Lung (tissue), 12 donors: ENCODE measurements around the gene APOBEC3B. TPM values are rescaled to one million over a fixed set of nuclear protein-coding genes. Genes with fewer than 3 reads are reported as not detected.

Source experiments
- ATAC-seq: fragments of 200-7000 bp; cut with Tn5 transposase; one replicate; pipeline ENCODE4 v1.9.1; 2020; ENCODE audit warnings: moderate number of reproducible peaks; ENCODE audit not compliant: insufficient read depth, low FRiP score
- DNase-seq, 3 donors: peaks; one replicate each; pipeline ENCODE4 v3.0.0-alpha.2; 2013 to 2017
- H3K27ac ChIP-seq, 2 donors: one replicate each; pipeline ENCODE4 v1.5.1; 2013; ENCODE audit warnings: mild to moderate bottlenecking in 2 of 2, moderate library complexity in 2 of 2, control low read depth in 1 of 2, inconsistent platforms in 1 of 2, low read depth in 1 of 2, low read length in 1 of 2
- H3K27me3 ChIP-seq, 3 donors: one replicate each; pipeline ENCODE4 v1.5.1; 2013; ENCODE audit warnings: low read length in 2 of 3; ENCODE audit not compliant: control insufficient read depth in 3 of 3, insufficient read depth in 3 of 3
- H3K36me3 ChIP-seq, 4 donors: one replicate each; pipeline ENCODE4 v1.5.1; 2013; ENCODE audit warnings: low read length in 4 of 4, mild to moderate bottlenecking in 1 of 4, moderate library complexity in 1 of 4; ENCODE audit not compliant: control insufficient read depth in 4 of 4, insufficient read depth in 4 of 4
- H3K4me1 ChIP-seq, 5 donors: one replicate each; pipeline ENCODE4 v1.5.1; 2013; ENCODE audit warnings: low read length in 5 of 5, mild to moderate bottlenecking in 2 of 5, moderate library complexity in 1 of 5; ENCODE audit not compliant: control insufficient read depth in 5 of 5, insufficient read depth in 5 of 5
- H3K4me3 ChIP-seq: one replicate; pipeline ENCODE4 v1.5.1; 2013; ENCODE audit warnings: mild to moderate bottlenecking, control low read depth, moderate library complexity
- H3K9ac ChIP-seq, 2 donors: one replicate each; pipeline ENCODE4 v1.5.1; 2013; ENCODE audit warnings: low read length in 2 of 2, control low read depth in 1 of 2; ENCODE audit not compliant: insufficient read depth in 1 of 2
- H3K9me3 ChIP-seq, 4 donors: one replicate each; pipeline ENCODE4 v1.5.1; 2013; ENCODE audit warnings: low read length in 3 of 4, mild to moderate bottlenecking in 1 of 4, moderate library complexity in 1 of 4; ENCODE audit not compliant: control insufficient read depth in 4 of 4, insufficient read depth in 3 of 4
- CTCF ChIP-seq: IDR thresholded peaks from 2 replicates; pipeline ENCODE4 v1.5.1; 2012; ENCODE audit warnings: mild to moderate bottlenecking; ENCODE audit errors: control extremely low read depth, extremely low read depth
- WGBS, 2 donors: extraction: QIAGEN DNeasy Blood & Tissue Kit; methylation state at CpG; one replicate each; pipeline ENCODE4 v1.1.7; 2013; 5-methylcytosine and 5-hydroxymethylcytosine counted together
- polyA plus RNA-seq, 2 donors: library from polyadenylated mRNA; stranded (reverse); fragments of 200-250 nt; gene quantifications; one replicate each; pipeline ENCODE4 v1.2.1, GENCODE V29; 2013
- total RNA-seq, 2 donors: library from RNA; depleted of rRNA in 1 of 2; stranded (reverse); fragments of >200 nt in 1 of 2; gene quantifications; one replicate each; pipeline ENCODE4 v1.2.1, GENCODE V29; 2014 to 2021
- donor health status: control.
- donor health status: control.
- donor health status: Bipolar disorder and iron deficiency.
- donor health status: healthy.
- donor health status: DM: yes; HTN: yes; CAD: no.

APOBEC3B gene
- total and polyA plus RNA-seq, 4 donors, result 1.0 to 4.5 (median 3.5) TPM

DNA sequence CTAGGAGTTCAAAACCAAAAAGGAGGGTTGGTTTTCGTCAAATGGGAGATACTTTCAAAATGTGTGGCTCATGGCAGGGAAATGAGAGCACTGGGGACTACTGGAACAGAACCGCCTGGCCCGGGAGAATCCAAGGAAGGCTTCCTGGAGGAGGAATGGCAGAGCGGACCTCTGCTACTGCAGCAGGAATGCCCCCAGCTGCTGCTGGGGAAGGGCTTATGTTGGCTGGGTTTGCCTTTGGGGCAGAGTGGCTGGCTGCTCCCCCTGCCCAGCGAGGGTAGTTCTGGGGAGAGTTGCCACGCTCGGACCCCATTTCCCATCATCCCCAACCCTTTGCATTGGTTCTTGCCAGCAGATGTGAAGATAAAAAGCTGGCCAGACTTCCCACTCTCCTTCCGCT is 35.4 kb upstream of the APOBEC3B start:
- WGBS, 2 donors, result 91 to 96% methylated on average over 8 of the region's 8 CpGs
- Histone ChIP-seq H3K9ac (no peak overlapping the region), H3K36me3 (no peaks in the 10 kb centered on the region), H3K9me3 (no peaks in the 10 kb centered on the region), H3K27me3 (no peaks in the 10 kb centered on the region), H3K4me1 (no peaks in the 10 kb centered on the region), H3K4me3 (no peak overlapping the region), H3K27ac (no peak overlapping the region)
- ATAC-seq, result no peak
- DNase-seq, result no peak
- no peak for TF ChIP-seq CTCF

DNA sequence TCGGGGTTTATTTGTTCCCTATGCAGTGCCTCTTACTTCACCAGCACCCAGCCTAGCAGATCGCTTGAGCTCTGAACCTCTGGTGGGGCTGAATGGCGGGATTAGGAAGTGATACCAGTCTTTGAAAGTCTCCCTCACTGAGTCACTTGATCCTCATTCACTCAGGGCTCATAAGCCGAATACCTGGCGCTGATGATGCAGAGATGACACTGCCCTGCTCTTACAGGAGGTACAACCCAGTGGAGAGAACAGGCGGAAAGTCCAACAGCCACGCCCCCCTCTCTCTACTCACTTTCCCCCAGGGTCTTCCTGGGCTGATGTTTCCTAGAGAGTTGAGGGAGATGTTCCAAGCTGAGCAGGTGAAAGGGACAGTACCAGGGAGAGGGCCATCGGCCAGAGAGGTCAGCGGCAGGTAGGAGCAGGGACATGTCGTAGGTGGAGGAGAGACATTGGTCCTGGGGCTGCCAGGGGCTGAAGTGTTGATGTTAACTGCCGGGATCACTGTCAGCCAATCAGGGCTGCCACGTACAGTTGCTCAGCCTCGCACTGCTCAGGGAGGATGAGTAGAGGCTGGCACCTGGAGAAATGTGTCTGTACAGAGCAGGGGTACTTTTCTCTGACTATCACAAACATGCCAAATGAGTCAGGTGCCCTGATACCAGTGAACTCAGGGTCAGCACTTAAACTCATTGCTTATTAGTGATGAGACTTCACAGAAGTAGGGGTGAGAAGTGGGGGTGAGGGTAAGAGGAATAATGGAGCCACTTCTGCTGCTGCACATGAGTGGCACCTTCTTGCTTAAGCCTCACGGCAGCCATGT is 34.6 kb upstream of the APOBEC3B start:
- Histone ChIP-seq H3K27me3 (no peaks in the 10 kb centered on the region), H3K4me1 (no peaks in the 10 kb centered on the region), H3K36me3 (no peaks in the 10 kb centered on the region), H3K27ac (no peak overlapping the region), H3K9ac (no peak overlapping the region), H3K9me3 (no peaks in the 10 kb centered on the region), H3K4me3 (no peak overlapping the region)
- DNase-seq (no peak), ATAC-seq (no peak)
- WGBS, 2 donors, result 77 to 78% methylated on average over 14 of the region's 14 CpGs
- TF ChIP-seq CTCF, result no peak

DNA sequence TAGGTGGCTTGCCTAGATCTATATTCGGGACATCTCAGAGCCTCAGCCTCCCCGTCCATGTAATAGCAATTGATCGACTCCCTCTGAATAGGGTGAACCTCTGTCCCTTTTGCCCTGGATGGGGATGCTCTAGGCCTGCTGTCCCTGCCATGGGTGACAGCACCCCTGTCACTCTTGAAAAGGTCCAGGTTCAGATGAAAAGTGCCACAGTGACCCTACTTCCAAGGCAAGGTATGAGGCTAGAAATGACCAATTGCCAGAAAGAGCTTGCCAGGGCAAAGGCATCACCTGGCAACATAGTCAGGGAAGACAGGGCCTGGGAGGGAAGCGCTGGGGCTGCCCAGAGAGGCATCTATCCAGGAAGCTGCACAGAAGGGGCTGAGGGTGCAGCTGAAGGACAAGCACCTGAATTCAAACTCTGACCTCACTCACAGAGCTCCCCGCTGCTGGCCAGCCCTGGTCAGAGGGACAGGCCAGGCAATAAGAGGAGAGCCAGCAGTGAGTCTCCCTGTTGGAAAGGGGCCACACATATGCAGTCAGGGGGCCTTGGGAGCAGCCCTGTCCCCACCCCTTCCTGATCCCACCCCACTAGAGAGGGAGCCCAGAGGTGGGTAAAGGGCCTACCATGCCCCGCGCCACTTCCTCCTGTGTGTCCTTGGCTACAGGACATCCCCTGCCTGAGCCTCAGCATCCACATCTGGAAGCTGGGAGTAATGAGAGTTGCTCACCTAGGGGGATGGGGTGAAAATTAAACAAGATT is 33.8 kb upstream of the APOBEC3B start:
- Histone ChIP-seq H3K36me3 (no peaks in the 10 kb centered on the region), H3K4me3 (no peak overlapping the region), H3K4me1 (no peaks in the 10 kb centered on the region), H3K27ac (no peak overlapping the region), H3K9me3 (no peaks in the 10 kb centered on the region), H3K9ac (no peak overlapping the region), H3K27me3 (no peaks in the 10 kb centered on the region)
- TF ChIP-seq CTCF, result no peak
- WGBS, 2 donors, result 91 to 92% methylated on average over 7 of the region's 7 CpGs
- DNase-seq (no peak), ATAC-seq (no peak)
